ENCODE measurements around the gene MTMR4. TPM values are rescaled to one million over a fixed set of nuclear protein-coding genes. Genes with fewer than 3 reads are reported as not detected.

Gene MTMR4
- polyA plus RNA-seq, 3 donors: 7.2 to 20.7 (median 8.4) TPM

- Mint-ChIP-seq H3K4me1 (no peaks in the 10 kb centered on the region), H3K4me3 (no peak overlapping the region), H3K27me3 (ENCODE audit: low read depth in 3 of 3) (peaks cover 2 to 19% (median 3%) of the 10 kb centered on the region in 3 donors), H3K27ac (no peak overlapping the region), H3K36me3 (peaks cover 0 to 2% of the 10 kb centered on the region in 2 donors), H3K9me3 (peaks cover 0 to 7% (median 3%) of the 10 kb centered on the region in 7 donors)
- Histone ChIP-seq H3K9ac (ENCODE audit: insufficient read depth, low read length, poor library complexity, severe bottlenecking) (no peak overlapping the region), H3K9me3 (replicated peaks in 1 of 2; ENCODE audit: control insufficient read depth in 1 of 2, insufficient read depth in 1 of 2, low read length in 2 of 2) (no peaks in the 10 kb centered on the region), H3K4me3 (replicated peaks in 1 of 3; ENCODE audit: low read depth in 2 of 3, low read length in 3 of 3) (no peak overlapping the region), H3K4me1 (ENCODE audit: control insufficient read depth in 1 of 2, insufficient read depth in 2 of 2, low read length in 2 of 2) (no peaks in the 10 kb centered on the region), H3K27me3 (ENCODE audit: control insufficient read depth in 2 of 2, insufficient read depth in 2 of 2, low read length in 2 of 2) (no peaks in the 10 kb centered on the region), H3K36me3 (replicated peaks in 1 of 2; ENCODE audit: control insufficient read depth in 1 of 2, insufficient read depth in 2 of 2, low read length in 2 of 2) (no peaks in the 10 kb centered on the region), H4K20me1 (ENCODE audit: insufficient read depth, low read length) (no peaks in the 10 kb centered on the region), H3K79me2 (ENCODE audit: insufficient read depth, low read length) (no peaks in the 10 kb centered on the region), H2AFZ (ENCODE audit: insufficient read depth, low read depth, low read length, poor library complexity, severe bottlenecking) (no peak overlapping the region), H3K27ac (ENCODE audit: low read depth in 1 of 2, low read length in 2 of 2) (no peak overlapping the region), H3K4me2 (replicated peaks; ENCODE audit: extremely low read depth, low read length, poor library complexity, severe bottlenecking) (no peak overlapping the region)
- DNase-seq: no peak
- WGBS (ENCODE audit: insufficient coverage): 100% methylated on average over 1 of the region's 1 CpG
- no peak for TF ChIP-seq CTCF (IDR thresholded peaks at IDR 0.05)
- intact Hi-C loops (cut with micrococcal nuclease): no loop called here
Measured at GRCh38 chr17:58452738-58453137, 61.7 kb downstream of the MTMR4 start.

- TF ChIP-seq CTCF (IDR thresholded peaks at IDR 0.05): peak; percentile 75
- H3K9ac ChIP-seq (ENCODE audit: insufficient read depth, low read length, poor library complexity, severe bottlenecking): no peak overlapping the region
- H3K36me3 ChIP-seq (replicated peaks in 1 of 2; ENCODE audit: control insufficient read depth in 1 of 2, insufficient read depth in 2 of 2, low read length in 2 of 2): no peaks in the 10 kb centered on the region
- no peak overlapping the region for H2AFZ ChIP-seq (ENCODE audit: insufficient read depth, low read depth, low read length, poor library complexity, severe bottlenecking)
- Mint-ChIP-seq H3K9me3 (peaks cover 0 to 5% (median 2%) of the 10 kb centered on the region in 7 donors), H3K27me3 (ENCODE audit: low read depth in 3 of 3) (peaks cover 4 to 44% (median 6%) of the 10 kb centered on the region in 3 donors), H3K27ac (no peak overlapping the region), H3K4me1 (peaks cover 3% of the 10 kb centered on the region), H3K4me3 (no peak overlapping the region), H3K36me3 (no peaks in the 10 kb centered on the region)
- 96% methylated on average over 5 of the region's 9 CpGs for WGBS (ENCODE audit: insufficient coverage)
- no peaks in the 10 kb centered on the region for H3K79me2 ChIP-seq (ENCODE audit: insufficient read depth, low read length)
- no peaks in the 10 kb centered on the region for H3K4me1 ChIP-seq (ENCODE audit: control insufficient read depth in 1 of 2, insufficient read depth in 2 of 2, low read length in 2 of 2)
- no peak overlapping the region for H3K27ac ChIP-seq (ENCODE audit: low read depth in 1 of 2, low read length in 2 of 2)
- no peaks in the 10 kb centered on the region for H3K27me3 ChIP-seq (ENCODE audit: control insufficient read depth in 2 of 2, insufficient read depth in 2 of 2, low read length in 2 of 2)
- H3K4me3 ChIP-seq (replicated peaks in 1 of 3; ENCODE audit: low read depth in 2 of 3, low read length in 3 of 3): no peak overlapping the region
- no peaks in the 10 kb centered on the region for H4K20me1 ChIP-seq (ENCODE audit: insufficient read depth, low read length)
- no peaks in the 10 kb centered on the region for H3K9me3 ChIP-seq (replicated peaks in 1 of 2; ENCODE audit: control insufficient read depth in 1 of 2, insufficient read depth in 1 of 2, low read length in 2 of 2)
- intact Hi-C loops (cut with micrococcal nuclease): loop anchor here (2.0 to 10.0 kb wide), 4 partner anchors 130 to 249 kb away; no protein-coding TSS in a partner anchor
- peak; percentile 61 to 75 (median 69) for DNase-seq
- no peak overlapping the region for H3K4me2 ChIP-seq (replicated peaks; ENCODE audit: extremely low read depth, low read length, poor library complexity, severe bottlenecking)
Measured at GRCh38 chr17:58447039-58447975, 67.1 kb downstream of the MTMR4 start.

Measured in CD14-positive monocyte (primary cell).